ENCODE measurements around the gene MPRIP.
"Not testable (repeated sequence)": the region's sequence is repeated elsewhere in the genome, so short reads cannot be mapped to it uniquely, and the experiment has no call there.

Gene MPRIP

GRCh38 chr17:17015230-17015629 is 27.0 kb upstream of the MPRIP start:
- no peak overlapping the region for H3K4me3 ChIP-seq (ENCODE audit: low read length)
- no peak for DNase-seq (ENCODE audit: low read depth)
- TF ChIP-seq, protein P1, sequence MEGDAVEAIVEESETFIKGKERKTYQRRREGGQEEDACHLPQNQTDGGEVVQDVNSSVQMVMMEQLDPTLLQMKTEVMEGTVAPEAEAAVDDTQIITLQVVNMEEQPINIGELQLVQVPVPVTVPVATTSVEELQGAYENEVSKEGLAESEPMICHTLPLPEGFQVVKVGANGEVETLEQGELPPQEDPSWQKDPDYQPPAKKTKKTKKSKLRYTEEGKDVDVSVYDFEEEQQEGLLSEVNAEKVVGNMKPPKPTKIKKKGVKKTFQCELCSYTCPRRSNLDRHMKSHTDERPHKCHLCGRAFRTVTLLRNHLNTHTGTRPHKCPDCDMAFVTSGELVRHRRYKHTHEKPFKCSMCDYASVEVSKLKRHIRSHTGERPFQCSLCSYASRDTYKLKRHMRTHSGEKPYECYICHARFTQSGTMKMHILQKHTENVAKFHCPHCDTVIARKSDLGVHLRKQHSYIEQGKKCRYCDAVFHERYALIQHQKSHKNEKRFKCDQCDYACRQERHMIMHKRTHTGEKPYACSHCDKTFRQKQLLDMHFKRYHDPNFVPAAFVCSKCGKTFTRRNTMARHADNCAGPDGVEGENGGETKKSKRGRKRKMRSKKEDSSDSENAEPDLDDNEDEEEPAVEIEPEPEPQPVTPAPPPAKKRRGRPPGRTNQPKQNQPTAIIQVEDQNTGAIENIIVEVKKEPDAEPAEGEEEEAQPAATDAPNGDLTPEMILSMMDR (conservative IDR thresholded peaks at IDR 0.05; ENCODE audit: low read length), result no peak

GRCh38 chr17:17016199-17017197 is 25.8 kb upstream of the MPRIP start:
- DNase-seq (ENCODE audit: low read depth); H3K4me3 ChIP-seq (ENCODE audit: low read length): not testable (repeated sequence)

DNA sequence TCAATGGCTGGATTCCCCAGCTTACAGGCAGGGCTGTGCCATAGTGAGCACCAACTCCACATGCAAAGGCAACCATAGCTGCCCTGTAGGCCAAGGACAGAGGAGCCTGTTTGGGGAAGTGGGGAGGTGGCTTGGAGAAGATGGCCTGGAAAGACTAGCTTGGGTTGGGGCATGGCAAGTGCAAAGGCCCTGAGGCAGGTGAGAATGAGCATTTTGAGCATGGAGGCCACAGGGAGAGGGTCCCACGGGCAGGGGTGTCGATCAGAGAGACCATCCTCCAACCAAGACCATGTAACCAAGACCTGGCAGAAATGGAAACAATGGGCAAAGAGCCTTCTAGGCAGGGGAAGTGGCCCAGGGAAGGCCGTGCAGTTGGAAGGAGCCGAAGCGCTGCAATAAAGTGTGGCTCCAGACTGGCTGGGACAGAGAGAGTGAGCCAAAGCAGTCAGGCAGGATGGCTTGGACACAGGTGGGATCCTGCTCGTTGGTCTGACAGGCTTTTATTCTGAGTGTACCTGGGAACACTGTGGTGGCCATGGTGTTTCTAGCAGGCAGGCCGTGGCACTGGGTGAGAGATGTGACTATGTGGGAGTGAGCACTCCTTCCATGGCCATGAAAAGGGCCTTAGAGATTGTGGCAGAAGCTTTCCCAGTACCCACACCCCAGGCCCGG is 24.8 kb upstream of the MPRIP start:
- no peak overlapping the region for H3K4me3 ChIP-seq (ENCODE audit: low read length)
- no peak for DNase-seq (ENCODE audit: low read depth)
- TF ChIP-seq, protein P1 (conservative IDR thresholded peaks at IDR 0.05; ENCODE audit: low read length), result no peak

- no peak for DNase-seq (ENCODE audit: low read depth)
- TF ChIP-seq, protein P1 (conservative IDR thresholded peaks at IDR 0.05; ENCODE audit: low read length), result no peak
- H3K4me3 ChIP-seq (ENCODE audit: low read length), result no peak overlapping the region
These were observed 24.2 kb upstream of the MPRIP start for GRCh38 chr17:17018021-17018441.

DNA sequence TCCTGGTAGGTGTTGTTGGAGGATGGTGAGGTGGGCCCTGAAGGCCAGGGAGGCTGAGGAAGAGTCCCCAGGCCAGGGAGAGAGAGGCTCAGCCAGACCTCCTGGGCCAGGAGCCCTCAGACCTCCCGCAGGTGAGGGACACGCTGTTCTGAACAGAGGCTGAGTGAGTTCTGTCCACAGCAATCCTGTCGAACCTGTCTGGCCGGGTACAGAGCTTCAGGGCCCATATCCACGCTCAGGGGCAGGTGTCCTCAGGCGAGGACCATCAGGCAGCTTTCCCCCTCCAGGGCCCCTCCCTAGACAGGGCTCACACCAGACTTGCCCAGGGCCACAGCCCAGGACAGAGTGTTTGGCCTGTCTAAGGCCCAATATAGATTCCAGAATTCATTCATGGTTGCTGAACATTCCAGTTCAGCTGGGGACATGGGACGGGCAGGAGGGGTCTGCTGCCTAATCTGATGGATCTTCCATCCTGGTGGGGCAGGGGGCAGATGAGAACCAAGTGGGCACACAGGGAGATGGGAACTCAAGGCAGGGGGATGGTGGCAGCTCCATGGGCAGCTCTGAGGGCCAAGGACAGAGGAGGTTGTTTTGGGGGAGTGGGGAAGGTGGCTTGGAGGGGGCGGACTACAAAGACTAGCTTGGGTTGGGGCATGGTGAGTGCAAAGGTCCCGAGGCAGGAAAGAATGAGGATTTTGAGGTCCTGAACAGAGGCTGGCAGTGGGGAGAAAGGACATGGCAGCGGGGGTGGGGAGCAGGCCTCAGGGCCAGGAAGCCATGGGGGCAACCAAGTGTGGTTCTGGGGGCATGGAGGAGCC is 23.4 kb upstream of the MPRIP start:
- DNase-seq (ENCODE audit: low read depth), result no peak
- no peak overlapping the region for H3K4me3 ChIP-seq (ENCODE audit: low read length)
- TF ChIP-seq, protein P1 (conservative IDR thresholded peaks at IDR 0.05; ENCODE audit: low read length), result no peak

DNA sequence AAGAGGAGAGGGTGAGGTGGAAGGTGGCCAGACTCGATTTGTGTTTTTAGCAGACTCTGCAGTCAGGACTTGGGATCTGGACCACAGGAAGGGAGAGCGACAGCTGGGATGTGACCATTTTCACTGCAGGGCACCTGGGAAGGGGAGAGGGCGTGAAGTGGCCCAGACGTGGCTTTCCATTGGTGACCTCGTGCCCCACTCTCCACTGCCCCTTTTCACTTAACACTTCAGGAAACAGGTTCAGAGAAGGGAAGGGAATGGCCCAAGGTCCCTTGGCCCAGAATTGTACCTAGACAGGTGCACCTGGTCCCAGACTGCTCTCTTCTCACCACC is 22.9 kb upstream of the MPRIP start:
- H3K4me3 ChIP-seq (ENCODE audit: low read length), result no peak overlapping the region
- TF ChIP-seq, protein P1 (conservative IDR thresholded peaks at IDR 0.05; ENCODE audit: low read length), result no peak

GRCh38 chr17:17019891-17020456 is 22.3 kb upstream of the MPRIP start:
- TF ChIP-seq, protein P1 (conservative IDR thresholded peaks at IDR 0.05; ENCODE audit: low read length), result no peak
- DNase-seq (ENCODE audit: low read depth), result no peak

More for the DNA sequence above, 22.9 kb upstream of the MPRIP start:
- no peak for DNase-seq (ENCODE audit: low read depth)

More at GRCh38 chr17:17019891-17020456, 22.3 kb upstream of the MPRIP start:
- no peak overlapping the region for H3K4me3 ChIP-seq (ENCODE audit: low read length)

Data from AG10803 (cell line).